Measurements from ENCODE around the gene UNC13D. TPM values are rescaled to one million over a fixed set of nuclear protein-coding genes. Genes with fewer than 3 reads are reported as not detected.
"Not testable (repeated sequence)": the region's sequence is repeated elsewhere in the genome, so short reads cannot be mapped to it uniquely, and the experiment has no call there.

The UNC13D gene
- total RNA-seq, 4 donors from 2014 or later, result 10.5 to 53.1 (median 22.6) TPM

- 22% methylated on average over 5 of the region's 5 CpGs for WGBS, 2 donors
- no peak overlapping the region for H3K4me3 ChIP-seq
Measured at GRCh38 chr17:75779987-75780889, 64.0 kb downstream of the UNC13D start.

GRCh38 chr17:75779250-75779986 lies 64.8 kb downstream of the UNC13D start:
- Histone ChIP-seq H3K4me3 (peak overlapping the region; percentile 79 to 94 (median 90)), H3K4me1 (peaks cover 0 to 53% (median 25%) of the 10 kb centered on the region in 4 donors), H3K27ac (peak overlapping the region; percentile 97 to 99 (median 99)), H3K36me3 (peaks cover 8 to 47% (median 9%) of the 10 kb centered on the region in 3 donors), H3K9me3 (no peaks in the 10 kb centered on the region), H3K27me3 (no peaks in the 10 kb centered on the region)
- peak in 1 of 5 experiments; percentile 53 for TF ChIP-seq CTCF (IDR thresholded peaks at IDR 0.05)
- peak; percentile 100 for TF ChIP-seq POLR2A (IDR thresholded peaks at IDR 0.05)
- peak; percentile 90 to 100 for TF ChIP-seq EP300 (IDR thresholded peaks at IDR 0.05)
- DNase-seq (ENCODE audit: low spot score in 2 of 2), result peak; percentile 95 to 98
- WGBS, 2 donors, result 0 to 1% methylated on average over 43 to 75 of the region's 84 CpGs

More at GRCh38 chr17:75779987-75780889, 64.0 kb downstream of the UNC13D start:
- peaks cover 8 to 39% (median 9%) of the 10 kb centered on the region in 3 donors for H3K36me3 ChIP-seq
- H3K9me3 ChIP-seq, result no peaks in the 10 kb centered on the region
- no peaks in the 10 kb centered on the region for H3K27me3 ChIP-seq
- peaks cover 0 to 45% (median 22%) of the 10 kb centered on the region in 4 donors for H3K4me1 ChIP-seq
- H3K27ac ChIP-seq, result peak overlapping the region in 3 of 4 donors; percentile 37 to 97 (median 45)
- no peak for DNase-seq (ENCODE audit: low spot score in 2 of 2)
- TF ChIP-seq CTCF (IDR thresholded peaks at IDR 0.05), result peak in 1 of 5 experiments; percentile 9
- TF ChIP-seq POLR2A (IDR thresholded peaks at IDR 0.05), result no peak
- TF ChIP-seq EP300 (IDR thresholded peaks at IDR 0.05), result peak in 1 of 2 donors; percentile 74

GRCh38 chr17:75778861-75779249 lies 65.3 kb downstream of the UNC13D start:
- no peak for DNase-seq (ENCODE audit: low spot score in 2 of 2)
- Histone ChIP-seq H3K36me3 (peaks cover 8 to 52% (median 9%) of the 10 kb centered on the region in 3 donors), H3K4me3 (peak overlapping the region; percentile 79 to 94 (median 90)), H3K4me1 (peaks cover 0 to 55% (median 22%) of the 10 kb centered on the region in 4 donors), H3K27me3 (no peaks in the 10 kb centered on the region), H3K9me3 (no peaks in the 10 kb centered on the region), H3K27ac (peak overlapping the region; percentile 97 to 99 (median 99))
- 0% methylated on average over 13 to 37 of the region's 38 CpGs for WGBS, 2 donors
- TF ChIP-seq CTCF (IDR thresholded peaks at IDR 0.05), result peak; percentile 35 to 63 (median 41)
- no peak for TF ChIP-seq EP300 (IDR thresholded peaks at IDR 0.05)

GRCh38 chr17:75778066-75778860 lies 65.9 kb downstream of the UNC13D start:
- peaks cover 8 to 55% (median 9%) of the 10 kb centered on the region in 3 donors for H3K36me3 ChIP-seq
- not testable (repeated sequence) for H3K27me3 ChIP-seq; H3K9me3 ChIP-seq; DNase-seq (ENCODE audit: low spot score in 2 of 2)
- WGBS, 2 donors, result 1 to 2% methylated on average over 18 to 19 of the region's 19 CpGs
- peak overlapping the region; percentile 79 to 94 (median 90) for H3K4me3 ChIP-seq
- peaks cover 0 to 52% (median 17%) of the 10 kb centered on the region in 4 donors for H3K4me1 ChIP-seq
- TF ChIP-seq EP300 (IDR thresholded peaks at IDR 0.05), result peak in 1 of 2 donors; percentile 5
- H3K27ac ChIP-seq, result peak overlapping the region; percentile 97 to 99 (median 99)
